DMS79 (cell line): ENCODE results near the gene CDT1.
"Not testable (repeated sequence)": the region's sequence is repeated elsewhere in the genome, so short reads cannot be mapped to it uniquely, and the experiment has no call there.

Experiments
- DNase-seq: peaks from one replicate; lab custom pipeline; 2025; lab: John Stamatoyannopoulos, UW

The CDT1 gene

GRCh38 chr16:88769617-88770460 is 33.8 kb upstream of the CDT1 start:
- DNase-seq = no peak

- DNase-seq = peak; percentile 50
These were observed 32.9 kb upstream of the CDT1 start for GRCh38 chr16:88770461-88771293.

- DNase-seq = no peak
These were observed 32.3 kb upstream of the CDT1 start for GRCh38 chr16:88771294-88771772.

GRCh38 chr16:88771781-88772180 is 31.8 kb upstream of the CDT1 start:
- DNase-seq = not testable (repeated sequence)

- no peak for DNase-seq
These were observed 30.4 kb upstream of the CDT1 start for GRCh38 chr16:88772871-88773811.

- no peak for DNase-seq
These were observed 29.7 kb upstream of the CDT1 start for GRCh38 chr16:88773812-88774291.

DNA sequence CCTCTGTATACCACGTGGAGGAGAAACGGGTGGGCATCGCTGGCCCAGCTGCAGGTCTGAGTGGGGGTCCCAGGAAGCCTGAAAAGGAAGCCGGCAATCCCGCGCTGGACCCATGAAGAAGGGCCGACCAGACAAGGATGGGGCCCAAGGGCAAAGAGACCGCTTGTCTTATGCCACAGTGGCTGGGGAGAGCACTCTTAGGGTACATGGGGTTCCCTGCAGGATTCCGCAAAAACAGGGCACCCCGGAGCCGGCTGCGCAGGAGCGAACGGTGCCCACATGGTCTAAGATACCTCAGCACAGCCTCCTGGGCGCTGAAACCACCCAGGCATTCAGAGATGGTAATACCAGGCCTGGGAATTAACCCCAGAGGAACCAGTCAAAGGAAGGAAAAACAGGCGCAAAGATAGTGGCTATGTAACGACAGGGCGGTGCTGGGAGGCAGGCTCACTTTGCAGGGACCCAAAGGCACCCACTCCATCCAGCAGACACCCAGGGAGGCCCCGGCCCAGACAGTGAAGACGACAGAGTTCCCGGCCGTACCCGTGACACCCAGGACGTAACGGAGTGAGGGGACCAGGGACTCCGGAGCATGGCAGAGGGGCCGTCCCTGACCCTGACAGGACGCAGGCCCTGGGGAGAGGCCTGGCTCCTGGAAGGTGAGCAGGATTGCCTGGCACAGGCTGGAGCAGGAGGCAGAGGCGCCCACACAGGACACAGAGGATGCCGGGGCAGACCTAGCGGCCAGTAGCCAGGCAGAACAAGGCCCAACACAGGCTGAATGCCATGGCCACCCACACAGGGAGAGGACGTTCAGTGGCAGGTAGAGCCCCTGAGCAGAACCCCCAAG is 28.8 kb upstream of the CDT1 start:
- DNase-seq = no peak

DNA sequence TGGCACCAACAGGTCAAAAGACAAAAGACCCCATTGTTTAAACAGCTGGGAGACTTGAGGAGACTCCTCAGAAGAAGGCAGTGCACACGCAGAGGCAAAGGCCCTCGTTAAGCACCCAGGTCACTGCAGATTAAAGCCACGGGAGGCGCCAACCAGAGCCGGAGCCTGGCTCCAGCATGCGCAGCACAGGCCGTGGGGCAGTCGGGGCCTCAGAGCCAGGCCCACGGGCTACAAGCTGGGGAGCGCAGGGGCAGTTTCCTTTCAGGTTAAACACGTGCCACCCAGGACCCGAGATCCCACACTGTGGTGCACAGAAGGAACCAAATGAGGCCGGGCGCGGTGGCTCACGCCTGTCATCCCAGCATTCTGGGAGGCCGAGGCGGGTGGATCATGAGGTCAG is 27.8 kb upstream of the CDT1 start:
- no peak for DNase-seq

- no peak for DNase-seq
These were observed 25.9 kb upstream of the CDT1 start for GRCh38 chr16:88777471-88778270.

DNA sequence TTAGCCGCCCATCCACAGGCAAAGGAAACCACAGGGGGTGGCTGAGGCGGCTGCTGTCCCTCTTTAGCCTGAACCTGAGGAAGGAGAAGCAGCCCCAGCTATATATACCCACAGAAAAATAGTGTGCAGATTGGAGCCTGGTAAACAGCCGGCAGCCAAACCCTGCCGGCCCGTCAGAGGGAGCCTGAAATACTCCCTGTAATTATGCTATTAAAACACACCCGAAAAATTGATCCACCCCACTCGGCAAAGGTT is 25.4 kb upstream of the CDT1 start:
- no peak for DNase-seq

- DNase-seq = no peak
These were observed 25.0 kb upstream of the CDT1 start for GRCh38 chr16:88778541-88779065.

DNA sequence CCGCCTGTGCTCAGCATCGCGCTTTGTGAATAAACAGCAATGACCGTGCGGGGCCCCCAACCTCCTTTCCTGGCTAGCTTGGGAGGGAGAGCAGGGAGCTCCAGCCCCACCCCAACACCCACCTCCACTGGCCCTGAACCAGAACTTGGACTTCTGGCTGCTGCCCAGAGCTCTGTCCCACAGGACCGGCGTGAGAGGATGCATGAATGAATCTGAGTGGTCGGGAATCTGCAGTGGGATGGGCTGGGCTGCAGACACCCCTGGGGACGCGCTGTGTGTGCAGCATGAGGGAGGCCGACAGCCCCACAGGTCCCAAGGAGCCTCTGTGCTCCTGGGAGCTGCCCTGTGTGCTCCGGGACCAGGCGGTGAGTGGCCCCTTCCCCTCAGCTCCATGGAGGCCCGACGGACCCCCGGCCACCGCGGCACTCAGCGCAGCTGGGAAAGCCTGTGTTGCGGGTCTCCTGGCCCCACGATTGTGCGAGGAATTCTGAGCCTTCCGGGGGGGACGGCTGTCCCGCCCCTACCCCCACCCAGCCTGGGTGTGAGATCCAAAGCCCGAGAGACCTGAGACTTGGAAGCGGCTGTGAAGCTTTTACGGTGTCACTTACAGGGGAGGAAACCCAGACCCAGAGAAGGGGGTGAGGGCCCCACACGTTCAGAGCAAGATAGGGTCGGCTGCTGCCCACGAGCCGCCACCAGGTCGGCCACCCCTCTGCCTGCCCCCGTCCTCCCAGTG is 24.0 kb upstream of the CDT1 start:
- DNase-seq = no peak

- no peak for DNase-seq
These were observed 23.2 kb upstream of the CDT1 start for GRCh38 chr16:88780142-88781062.

- no peak for DNase-seq
These were observed 22.2 kb upstream of the CDT1 start for GRCh38 chr16:88781140-88782077.

DNA sequence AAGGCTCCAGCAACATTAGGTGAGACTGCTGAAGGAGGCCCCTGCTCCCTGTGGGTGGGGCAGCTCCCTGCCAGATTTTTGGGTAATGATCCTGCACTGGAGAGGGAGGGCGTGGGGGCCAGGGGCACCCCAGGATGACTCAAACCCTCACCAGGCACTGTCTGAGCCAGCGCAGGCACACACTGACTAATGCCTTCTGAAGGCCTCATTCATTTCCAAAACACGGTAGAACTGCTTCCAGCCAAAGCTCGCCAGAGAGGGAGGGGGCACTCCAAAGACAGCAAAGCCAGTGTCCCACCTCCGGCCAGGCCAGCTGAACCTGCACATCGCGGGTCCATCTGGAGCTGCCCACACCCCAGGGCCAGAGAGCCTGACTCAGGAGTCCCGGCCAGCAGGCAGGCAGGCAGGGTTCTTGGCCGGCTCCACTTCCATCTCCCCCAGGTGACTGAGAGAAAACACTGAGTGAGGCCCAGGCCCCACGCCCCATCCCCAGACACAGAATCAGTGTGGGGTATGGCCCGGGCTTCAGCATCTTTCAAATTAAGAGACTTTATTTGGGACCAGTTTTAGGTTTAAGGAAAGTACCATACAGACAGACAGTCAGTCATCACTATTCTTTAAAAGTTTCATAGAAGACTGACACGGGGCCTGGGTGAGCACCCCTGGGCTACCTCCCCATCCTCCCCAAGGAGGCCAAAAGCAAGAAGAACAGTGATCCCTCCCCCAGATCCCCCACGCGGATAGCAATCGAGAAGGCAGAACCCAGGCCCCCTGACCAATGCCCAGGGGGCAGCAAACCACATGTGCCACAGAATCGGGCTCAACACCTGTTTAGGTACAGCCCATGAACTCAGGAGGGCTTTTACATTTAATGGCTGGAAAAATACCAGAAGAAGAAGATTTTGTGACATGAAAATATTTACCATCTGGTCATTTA is 20.9 kb upstream of the CDT1 start:
- no peak for DNase-seq
